VCaP (cell line): ENCODE measurements around the gene ENPP4.

Source experiments
- H3K27ac ChIP-seq: fragments of 450-650 bp; 2 replicates; pipeline ENCODE4 v1.5.1; 2017
- TF ChIP-seq, protein P1 (sequence below): fragments of 450-650 bp; conservative IDR thresholded peaks from 2 replicates; pipeline ENCODE4 v1.5.1; 2017; ENCODE audit warnings: mild to moderate bottlenecking, moderate library complexity

Gene ENPP4

DNA sequence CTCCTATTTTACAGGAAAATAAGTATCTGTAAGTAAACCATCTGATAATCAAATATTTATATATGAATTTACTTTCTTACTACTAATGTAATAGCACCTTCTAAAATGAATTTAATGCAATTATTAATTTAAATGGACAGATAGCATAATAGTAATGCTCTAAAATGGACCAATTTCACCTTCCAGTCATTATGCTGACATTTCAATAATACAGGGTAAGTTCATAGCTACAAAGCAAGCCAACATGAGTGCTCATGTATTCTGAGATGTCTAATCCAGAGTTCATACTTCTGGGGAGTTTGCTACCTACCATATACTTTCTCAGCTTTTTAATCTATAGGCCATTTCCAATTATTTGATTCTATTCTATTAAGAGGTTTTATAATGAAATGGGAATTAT is 29.4 kb downstream of the ENPP4 start:
- H3K27ac ChIP-seq, result no peak overlapping the region
- TF ChIP-seq, protein P1, sequence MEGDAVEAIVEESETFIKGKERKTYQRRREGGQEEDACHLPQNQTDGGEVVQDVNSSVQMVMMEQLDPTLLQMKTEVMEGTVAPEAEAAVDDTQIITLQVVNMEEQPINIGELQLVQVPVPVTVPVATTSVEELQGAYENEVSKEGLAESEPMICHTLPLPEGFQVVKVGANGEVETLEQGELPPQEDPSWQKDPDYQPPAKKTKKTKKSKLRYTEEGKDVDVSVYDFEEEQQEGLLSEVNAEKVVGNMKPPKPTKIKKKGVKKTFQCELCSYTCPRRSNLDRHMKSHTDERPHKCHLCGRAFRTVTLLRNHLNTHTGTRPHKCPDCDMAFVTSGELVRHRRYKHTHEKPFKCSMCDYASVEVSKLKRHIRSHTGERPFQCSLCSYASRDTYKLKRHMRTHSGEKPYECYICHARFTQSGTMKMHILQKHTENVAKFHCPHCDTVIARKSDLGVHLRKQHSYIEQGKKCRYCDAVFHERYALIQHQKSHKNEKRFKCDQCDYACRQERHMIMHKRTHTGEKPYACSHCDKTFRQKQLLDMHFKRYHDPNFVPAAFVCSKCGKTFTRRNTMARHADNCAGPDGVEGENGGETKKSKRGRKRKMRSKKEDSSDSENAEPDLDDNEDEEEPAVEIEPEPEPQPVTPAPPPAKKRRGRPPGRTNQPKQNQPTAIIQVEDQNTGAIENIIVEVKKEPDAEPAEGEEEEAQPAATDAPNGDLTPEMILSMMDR, result no peak

DNA sequence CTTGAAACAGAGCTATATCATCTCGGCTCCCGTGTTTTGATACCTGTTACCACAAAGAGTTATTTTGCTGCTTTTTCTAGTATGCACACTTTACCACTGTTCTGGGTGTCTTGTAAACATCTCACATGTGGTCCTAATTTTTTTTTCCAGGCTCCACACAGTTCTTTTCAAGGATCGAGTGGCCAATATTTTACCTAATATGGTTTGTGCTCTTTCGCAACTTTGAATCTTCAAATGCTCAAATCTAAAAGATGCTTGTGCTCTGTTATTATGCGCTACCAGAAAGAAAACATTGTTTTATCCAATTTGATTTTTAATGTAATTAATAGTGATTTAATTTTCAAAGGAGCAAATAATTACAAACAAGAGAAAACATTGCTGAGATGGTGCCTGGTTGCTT is 30.3 kb downstream of the ENPP4 start:
- TF ChIP-seq, protein P1, result no peak
- H3K27ac ChIP-seq, result no peak overlapping the region

DNA sequence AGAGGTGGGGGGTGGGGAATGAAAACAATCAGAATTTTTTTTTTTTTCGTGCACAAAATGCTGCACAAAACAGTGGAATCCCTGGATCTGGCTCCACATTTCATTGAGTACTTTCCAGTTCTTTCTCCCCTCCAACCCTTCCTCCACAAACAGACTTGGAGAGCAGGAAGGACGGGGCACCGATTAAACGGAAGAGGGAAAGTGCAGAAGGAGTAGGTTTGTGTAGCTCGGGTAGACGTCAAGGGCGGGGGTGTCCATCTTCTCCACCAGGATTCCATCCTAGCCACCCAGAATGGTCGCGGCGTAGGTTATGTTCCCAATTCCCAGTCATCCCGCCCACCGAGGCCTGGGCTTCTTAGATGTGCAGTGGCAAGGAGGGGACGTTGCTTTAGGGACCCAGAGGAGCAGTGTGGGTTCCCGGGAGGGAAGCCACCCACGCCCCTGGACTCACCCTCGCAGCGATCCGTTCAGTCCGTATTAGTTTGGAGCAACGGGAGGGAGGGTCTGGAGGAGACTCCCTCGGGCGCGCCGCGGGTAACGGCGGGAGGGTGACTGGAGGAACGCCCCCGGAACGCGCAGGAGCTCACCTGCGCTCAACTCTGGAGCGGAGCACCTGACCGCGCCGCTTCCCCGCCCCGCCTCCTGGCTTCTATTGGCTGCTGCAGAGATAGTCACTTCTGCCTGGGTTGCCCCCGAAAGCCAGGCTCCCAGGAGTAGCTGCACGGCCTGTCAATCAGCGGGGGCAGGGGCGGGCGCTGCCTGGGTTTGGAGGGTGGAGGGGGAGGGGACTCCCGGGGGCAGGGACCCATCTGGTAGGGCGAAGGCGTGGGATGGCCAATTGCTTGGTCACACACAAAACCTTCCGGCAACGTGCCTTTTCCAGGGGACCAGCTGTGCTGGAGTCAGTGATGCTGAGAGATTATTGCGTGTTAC is 40.8 kb downstream of the ENPP4 start, which contains the start of gene ENPP5:
TSS of gene ENPP5 (minus strand) at position 624 of the 933 bp plus-strand sequence. CDS start 2,718 bp downstream, outside the sequence.
- H3K27ac ChIP-seq, result peak within 1 kb of the TSS; percentile 78
- TF ChIP-seq, protein P1, result no peak

DNA sequence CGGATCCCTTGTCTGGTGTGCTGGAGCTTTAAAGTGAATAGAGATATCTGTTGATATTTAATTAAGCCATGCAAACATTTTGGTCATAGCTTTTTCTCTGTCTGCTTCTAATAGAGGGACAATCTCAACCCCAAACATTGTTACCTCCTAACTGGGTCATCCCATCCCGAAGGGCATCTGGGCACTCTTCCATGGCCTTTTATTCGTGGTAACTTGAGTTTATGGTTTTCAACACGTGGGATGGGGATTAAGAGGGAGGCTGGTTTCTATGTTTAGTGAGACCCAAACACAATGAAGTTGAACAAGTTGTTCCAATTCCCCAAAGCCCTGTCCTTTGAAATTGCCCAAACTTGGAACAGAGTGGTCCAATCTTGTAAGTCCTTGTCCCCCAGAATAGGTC is 42.4 kb downstream of the ENPP4 start:
- peak overlapping the region; percentile 78 for H3K27ac ChIP-seq
- TF ChIP-seq, protein P1, result no peak

DNA sequence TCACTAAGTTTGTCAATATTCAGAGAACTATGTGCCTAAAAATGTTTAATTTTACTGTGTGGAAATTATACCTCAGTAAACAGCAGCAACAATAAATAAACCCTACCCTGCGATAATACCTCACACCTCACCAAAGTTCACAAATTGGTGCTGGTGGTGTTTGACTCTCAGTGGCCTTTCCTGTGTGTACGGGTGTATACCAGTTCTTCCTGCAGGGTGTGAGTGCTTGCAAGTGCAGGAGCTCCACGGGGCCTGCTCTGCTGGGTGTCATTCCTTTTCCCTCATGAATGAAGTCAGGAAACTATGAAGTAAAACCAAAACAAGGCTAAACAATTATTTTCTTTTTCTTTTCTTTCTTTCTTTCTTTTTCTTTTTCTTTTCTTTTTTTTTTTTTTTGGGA is 45.1 kb downstream of the ENPP4 start:
- TF ChIP-seq, protein P1, result no peak
- H3K27ac ChIP-seq, result no peak overlapping the region

DNA sequence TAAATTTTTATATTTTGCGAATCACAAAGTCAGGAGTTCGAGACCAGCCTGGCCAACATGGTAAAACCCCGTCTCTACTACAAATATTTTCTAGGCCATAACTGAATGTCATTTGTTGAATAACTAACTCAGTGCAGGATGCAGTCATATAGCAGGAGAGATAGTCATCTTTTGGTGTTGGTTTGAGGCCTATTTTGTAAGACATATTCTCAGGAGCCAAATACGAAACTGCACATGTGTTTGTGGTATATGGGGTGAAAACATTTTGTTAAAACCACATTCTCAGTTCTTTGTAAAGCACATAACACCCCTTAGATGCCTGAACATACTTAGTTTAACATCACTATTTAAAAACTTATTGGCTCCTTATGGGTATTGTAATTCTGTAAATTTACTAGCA is 45.7 kb downstream of the ENPP4 start:
- TF ChIP-seq, protein P1, result no peak
- no peak overlapping the region for H3K27ac ChIP-seq

DNA sequence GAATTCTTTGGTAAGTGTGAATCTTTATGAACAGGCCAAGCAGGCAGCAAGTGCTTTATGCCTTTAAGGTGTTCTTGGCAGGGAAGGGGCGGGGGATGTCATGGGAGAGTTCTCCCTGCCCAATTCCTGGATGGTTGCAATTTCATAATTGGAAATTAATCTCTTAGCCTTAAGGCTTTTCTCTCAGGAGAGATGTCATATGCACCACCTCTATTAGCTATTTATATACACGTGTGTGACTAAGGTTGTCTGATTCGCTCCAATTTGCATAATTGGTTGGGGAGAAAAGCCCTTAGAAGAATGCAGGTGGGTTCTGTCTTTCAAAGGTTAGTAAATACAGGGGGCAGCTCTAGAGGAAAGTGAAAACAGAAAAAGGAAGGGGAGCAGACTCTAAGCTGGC is 46.2 kb downstream of the ENPP4 start:
- H3K27ac ChIP-seq, result no peak overlapping the region
- TF ChIP-seq, protein P1, result no peak
